Lung (tissue), 12 donors: Measurements from ENCODE around the gene HSPD1. TPM values are rescaled to one million over a fixed set of nuclear protein-coding genes. Genes with fewer than 3 reads are reported as not detected.

ENCODE experiments used
- ATAC-seq: fragments of 200-7000 bp; cut with Tn5 transposase; one replicate; pipeline ENCODE4 v1.9.1; 2020; ENCODE audit warnings: moderate number of reproducible peaks; ENCODE audit not compliant: insufficient read depth, low FRiP score
- DNase-seq, 3 donors: peaks; one replicate each; pipeline ENCODE4 v3.0.0-alpha.2; 2013 to 2017
- H3K27ac ChIP-seq, 2 donors: one replicate each; pipeline ENCODE4 v1.5.1; 2013; ENCODE audit warnings: mild to moderate bottlenecking in 2 of 2, moderate library complexity in 2 of 2, control low read depth in 1 of 2, inconsistent platforms in 1 of 2, low read depth in 1 of 2, low read length in 1 of 2
- H3K27me3 ChIP-seq, 3 donors: one replicate each; pipeline ENCODE4 v1.5.1; 2013; ENCODE audit warnings: low read length in 2 of 3; ENCODE audit not compliant: control insufficient read depth in 3 of 3, insufficient read depth in 3 of 3
- H3K36me3 ChIP-seq, 4 donors: one replicate each; pipeline ENCODE4 v1.5.1; 2013; ENCODE audit warnings: low read length in 4 of 4, mild to moderate bottlenecking in 1 of 4, moderate library complexity in 1 of 4; ENCODE audit not compliant: control insufficient read depth in 4 of 4, insufficient read depth in 4 of 4
- H3K4me1 ChIP-seq, 5 donors: one replicate each; pipeline ENCODE4 v1.5.1; 2013; ENCODE audit warnings: low read length in 5 of 5, mild to moderate bottlenecking in 2 of 5, moderate library complexity in 1 of 5; ENCODE audit not compliant: control insufficient read depth in 5 of 5, insufficient read depth in 5 of 5
- H3K4me3 ChIP-seq: one replicate; pipeline ENCODE4 v1.5.1; 2013; ENCODE audit warnings: mild to moderate bottlenecking, control low read depth, moderate library complexity
- H3K9ac ChIP-seq, 2 donors: one replicate each; pipeline ENCODE4 v1.5.1; 2013; ENCODE audit warnings: low read length in 2 of 2, control low read depth in 1 of 2; ENCODE audit not compliant: insufficient read depth in 1 of 2
- H3K9me3 ChIP-seq, 4 donors: one replicate each; pipeline ENCODE4 v1.5.1; 2013; ENCODE audit warnings: low read length in 3 of 4, mild to moderate bottlenecking in 1 of 4, moderate library complexity in 1 of 4; ENCODE audit not compliant: control insufficient read depth in 4 of 4, insufficient read depth in 3 of 4
- CTCF ChIP-seq: IDR thresholded peaks from 2 replicates; pipeline ENCODE4 v1.5.1; 2012; ENCODE audit warnings: mild to moderate bottlenecking; ENCODE audit errors: control extremely low read depth, extremely low read depth
- WGBS, 2 donors: extraction: QIAGEN DNeasy Blood & Tissue Kit; methylation state at CpG; one replicate each; pipeline ENCODE4 v1.1.7; 2013; 5-methylcytosine and 5-hydroxymethylcytosine counted together
- polyA plus RNA-seq, 2 donors: library from polyadenylated mRNA; stranded (reverse); fragments of 200-250 nt; gene quantifications; one replicate each; pipeline ENCODE4 v1.2.1, GENCODE V29; 2013
- total RNA-seq, 2 donors: library from RNA; depleted of rRNA in 1 of 2; stranded (reverse); fragments of >200 nt in 1 of 2; gene quantifications; one replicate each; pipeline ENCODE4 v1.2.1, GENCODE V29; 2014 to 2021
- donor health status: control.
- donor health status: control.
- donor health status: Bipolar disorder and iron deficiency.
- donor health status: healthy.
- donor health status: DM: yes; HTN: yes; CAD: no.

Gene HSPD1
- total and polyA plus RNA-seq, 4 donors: 154 to 416 (median 189) TPM

DNA sequence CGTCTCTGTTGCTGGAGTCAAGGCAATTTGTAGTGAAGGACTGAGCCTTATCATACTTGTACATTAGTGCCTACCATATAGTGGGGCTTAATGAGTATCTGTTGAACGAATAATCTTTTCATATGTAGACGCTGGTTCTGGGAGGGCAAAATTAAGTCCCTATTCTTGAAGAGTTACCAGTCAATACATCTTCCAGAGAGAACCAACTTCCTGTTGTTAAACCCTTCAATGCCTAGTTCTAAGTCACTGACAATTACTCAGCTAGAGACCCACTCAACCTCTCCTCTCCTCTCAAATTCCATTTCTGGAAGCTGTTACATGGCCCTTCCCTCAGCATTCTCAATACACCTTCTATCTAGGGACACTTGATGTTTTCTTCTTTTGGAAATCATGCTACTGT is 15.1 kb upstream of the HSPD1 start:
- TF ChIP-seq CTCF: no peak
- ATAC-seq: no peak
- Histone ChIP-seq H3K9me3 (no peaks in the 10 kb centered on the region), H3K36me3 (no peaks in the 10 kb centered on the region), H3K27me3 (no peaks in the 10 kb centered on the region), H3K9ac (peak overlapping the region in 1 of 2 donors; percentile 83), H3K4me1 (peaks cover 0 to 22% (median 5%) of the 10 kb centered on the region in 5 donors), H3K27ac (peak overlapping the region in 1 of 2 donors; percentile 89), H3K4me3 (no peak overlapping the region)
- DNase-seq: peak in 1 of 3 donors; percentile 29
- WGBS, 2 donors: 51 to 68% methylated on average over 3 of the region's 3 CpGs

- no peak for DNase-seq
- no peak overlapping the region for H3K27ac ChIP-seq
- no peak for ATAC-seq
- WGBS, 2 donors: 95 to 96% methylated on average over 5 of the region's 5 CpGs
- no peaks in the 10 kb centered on the region for H3K27me3 ChIP-seq
- TF ChIP-seq CTCF: no peak
- H3K9ac ChIP-seq: no peak overlapping the region
- no peaks in the 10 kb centered on the region for H3K36me3 ChIP-seq
- H3K9me3 ChIP-seq: no peaks in the 10 kb centered on the region
- peaks cover 0 to 22% (median 5%) of the 10 kb centered on the region in 5 donors for H3K4me1 ChIP-seq
- H3K4me3 ChIP-seq: no peak overlapping the region
These were observed 14.3 kb upstream of the HSPD1 start for GRCh38 chr2:197513915-197514314.

GRCh38 chr2:197506658-197507057 is 7.0 kb upstream of the HSPD1 start:
- peaks cover 0 to 5% (median 1%) of the 10 kb centered on the region in 5 donors for H3K4me1 ChIP-seq
- H3K27ac ChIP-seq: no peak overlapping the region
- H3K4me3 ChIP-seq: no peak overlapping the region
- TF ChIP-seq CTCF: no peak
- H3K27me3 ChIP-seq: no peaks in the 10 kb centered on the region
- ATAC-seq (no peak), DNase-seq (no peak)
- no peaks in the 10 kb centered on the region for H3K9me3 ChIP-seq
- WGBS, 2 donors: 96 to 97% methylated on average over 5 of the region's 5 CpGs
- no peak overlapping the region for H3K9ac ChIP-seq
- H3K36me3 ChIP-seq: peaks cover 4 to 14% (median 9%) of the 10 kb centered on the region in 4 donors

DNA sequence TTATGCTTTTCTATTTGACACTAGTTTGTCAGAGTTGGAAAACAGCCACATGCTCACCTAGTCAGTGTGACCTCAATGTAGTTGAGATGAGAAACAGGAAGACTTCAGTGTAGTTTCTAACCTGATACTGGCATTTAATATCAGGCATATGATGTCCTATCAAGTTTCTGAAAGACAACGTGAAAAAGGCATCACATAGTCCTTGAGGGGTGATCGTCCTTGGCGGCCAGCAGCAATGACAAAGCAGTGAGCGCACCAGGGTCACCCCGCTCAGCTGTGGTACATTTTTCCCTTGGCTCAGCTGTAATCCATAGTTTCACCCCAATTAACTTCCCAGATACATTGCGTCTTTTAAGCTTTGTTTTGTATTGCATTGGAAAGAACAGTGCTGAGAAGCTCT is 4.9 kb upstream of the HSPD1 start:
- Histone ChIP-seq H3K4me3 (no peak overlapping the region), H3K27ac (no peak overlapping the region), H3K27me3 (no peaks in the 10 kb centered on the region), H3K9ac (no peak overlapping the region), H3K9me3 (no peaks in the 10 kb centered on the region), H3K4me1 (peaks cover 0 to 8% (median 2%) of the 10 kb centered on the region in 5 donors), H3K36me3 (peaks cover 5 to 14% (median 10%) of the 10 kb centered on the region in 4 donors)
- no peak for ATAC-seq
- DNase-seq: no peak
- TF ChIP-seq CTCF: no peak
- WGBS, 2 donors: 94 to 97% methylated on average over 6 of the region's 6 CpGs
